Activated CD4-positive, alpha-beta T cell treated with anti-CD3 and anti-CD28 coated beads, Interleukin-2, amount 50 U/mL, for 16 hours (primary cell): ENCODE results near the gene OR13F1.
"Not testable (repeated sequence)": the region's sequence is repeated elsewhere in the genome, so short reads cannot be mapped to it uniquely, and the experiment has no call there.

ENCODE experiments used
- DNase-seq: peaks from one replicate; pipeline ENCODE4 v3.0.0-alpha.2; 2020

OR13F1 gene

DNA sequence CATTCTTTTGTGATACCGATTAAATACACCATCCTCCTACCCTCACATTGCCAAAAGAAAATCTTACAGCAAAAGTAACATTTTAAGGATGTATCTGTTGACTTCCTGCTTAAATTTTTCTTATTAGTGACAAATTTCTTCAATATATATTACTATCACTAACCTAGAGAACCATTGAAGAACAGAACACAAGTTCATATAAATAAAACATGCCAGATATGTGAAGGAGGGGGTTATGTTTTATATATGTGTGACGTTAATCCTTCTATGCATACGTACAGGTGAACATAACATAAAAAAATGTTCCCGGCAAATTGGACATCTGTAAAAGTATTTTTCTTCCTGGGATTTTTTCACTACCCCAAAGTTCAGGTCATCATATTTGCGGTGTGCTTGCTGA lies at the start of gene OR13F1:
Gene OR13F1, plus strand, starts transcription at position 301 of the 400 bp plus-strand sequence. Its CDS starts 0 bp downstream, at position 301.
- DNase-seq, result no peak

DNA sequence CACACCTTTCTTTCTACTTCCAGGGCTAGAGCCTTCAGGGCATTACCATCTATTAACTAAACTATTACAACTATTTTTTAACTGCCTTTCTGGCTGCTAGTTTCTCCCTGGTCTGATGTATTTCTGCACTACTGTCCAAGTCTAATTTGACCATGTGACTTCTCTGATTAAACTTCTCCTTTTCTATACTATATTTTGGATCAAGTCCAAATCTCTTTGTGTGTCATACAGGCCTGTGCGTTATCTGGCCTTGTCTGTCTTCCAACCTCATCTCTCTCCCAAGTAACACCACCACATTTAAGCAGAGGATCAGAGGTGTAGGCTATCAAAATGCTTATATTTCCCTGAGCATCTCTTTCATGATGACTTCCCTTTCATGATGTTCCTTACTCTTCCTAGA lies 47.2 kb upstream of the OR13F1 start:
- no peak for DNase-seq

DNA sequence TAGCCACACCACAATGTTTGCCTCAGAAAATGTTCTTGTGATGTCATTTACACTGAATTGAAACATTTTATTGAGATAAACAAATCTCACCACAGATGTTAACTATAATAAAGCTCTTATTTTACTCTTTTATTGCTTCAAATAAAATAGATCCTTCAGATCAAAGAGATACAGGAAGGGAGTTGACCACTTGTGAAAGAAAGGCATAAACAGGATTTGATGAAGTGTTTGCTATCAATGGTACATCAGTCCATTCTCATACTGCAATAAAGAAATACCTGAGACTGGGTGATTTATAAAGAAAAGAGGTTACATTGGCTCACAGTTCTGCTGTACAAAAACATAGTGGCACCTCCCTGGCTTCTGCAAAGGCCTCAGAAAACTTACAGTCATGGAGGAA lies 40.2 kb upstream of the OR13F1 start:
- no peak for DNase-seq

DNA sequence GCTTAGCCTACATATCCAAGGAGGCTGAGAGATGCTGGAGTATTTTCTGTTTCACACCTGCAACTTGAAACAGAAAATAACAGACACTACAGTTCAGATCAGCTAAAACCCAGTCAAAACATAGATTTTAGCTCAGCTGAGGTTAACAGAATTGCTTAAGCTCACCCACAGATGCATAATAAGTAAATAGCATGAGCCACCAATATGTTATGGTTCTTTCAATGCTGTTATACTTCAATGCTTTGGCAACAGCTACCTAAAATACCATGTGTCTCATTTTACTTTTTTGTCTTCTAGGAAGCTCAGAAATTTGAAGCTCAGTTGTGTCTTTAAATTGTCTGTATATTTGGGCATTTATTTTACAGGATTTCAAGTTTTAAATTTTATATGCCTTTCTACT lies 35.8 kb upstream of the OR13F1 start:
- DNase-seq, result no peak

GRCh38 chr9:104482921-104483570 lies 21.0 kb upstream of the OR13F1 start:
- DNase-seq, result no peak

DNA sequence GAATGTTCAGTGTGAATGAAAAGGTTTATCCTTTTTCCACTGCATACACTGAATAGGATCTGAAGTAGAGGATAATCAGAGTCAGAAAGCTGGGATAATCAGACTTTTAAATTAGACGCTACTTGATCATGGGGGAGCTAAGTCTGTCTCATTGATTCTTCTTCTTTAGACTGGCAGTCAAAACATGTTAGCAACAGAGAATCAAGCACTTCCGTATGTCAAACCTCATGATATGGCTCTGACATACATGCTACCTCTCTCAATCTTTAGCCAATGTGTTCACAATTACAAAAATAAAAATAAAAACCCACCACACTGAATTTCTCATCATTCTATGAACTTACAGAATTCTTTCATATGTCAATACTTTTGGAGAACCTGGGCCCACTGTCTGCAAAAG lies 19.0 kb upstream of the OR13F1 start:
- DNase-seq, result no peak

DNA sequence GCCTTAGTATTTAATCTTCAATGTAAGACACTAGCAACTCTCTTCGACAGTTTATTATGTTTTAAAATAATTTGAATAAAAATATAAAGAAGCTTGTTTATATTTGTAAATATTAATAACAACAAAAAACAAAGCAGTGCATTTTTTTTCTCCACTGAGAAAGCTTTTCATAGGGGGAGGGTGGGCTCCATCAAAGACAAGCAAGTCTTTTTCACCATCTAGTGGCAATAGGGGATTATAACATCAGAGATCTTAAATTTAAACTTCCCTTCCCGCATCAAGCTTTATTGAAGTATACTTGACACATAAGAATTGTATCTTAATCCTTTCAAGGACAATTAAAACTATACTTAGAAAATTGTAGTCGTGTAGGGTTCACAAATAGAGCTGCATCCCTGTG lies 9.3 kb upstream of the OR13F1 start:
- no peak for DNase-seq

GRCh38 chr9:104503440-104503839 lies 623 bp upstream of the OR13F1 start:
- no peak for DNase-seq

DNA sequence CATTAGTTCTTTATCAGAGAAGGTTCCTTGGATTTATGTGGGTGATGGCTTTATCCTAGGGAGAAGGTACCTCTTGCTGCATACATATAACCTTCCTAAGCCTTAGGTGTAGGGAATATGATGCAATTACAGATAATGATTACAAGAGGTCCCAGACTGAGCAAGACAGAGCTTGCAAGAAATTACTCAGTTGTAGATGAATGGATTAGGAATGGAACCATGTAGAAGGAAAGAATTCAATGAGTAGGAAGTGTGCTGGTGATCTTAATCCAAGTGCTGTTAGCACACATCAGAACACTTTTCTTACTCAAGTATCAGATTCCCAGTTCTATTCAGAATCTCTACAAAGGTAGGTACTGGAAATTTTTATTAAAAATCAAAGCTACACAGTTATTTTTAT lies 2.5 kb downstream of the OR13F1 start:
- no peak for DNase-seq

GRCh38 chr9:104514901-104515300 lies 10.8 kb downstream of the OR13F1 start:
- no peak for DNase-seq

DNA sequence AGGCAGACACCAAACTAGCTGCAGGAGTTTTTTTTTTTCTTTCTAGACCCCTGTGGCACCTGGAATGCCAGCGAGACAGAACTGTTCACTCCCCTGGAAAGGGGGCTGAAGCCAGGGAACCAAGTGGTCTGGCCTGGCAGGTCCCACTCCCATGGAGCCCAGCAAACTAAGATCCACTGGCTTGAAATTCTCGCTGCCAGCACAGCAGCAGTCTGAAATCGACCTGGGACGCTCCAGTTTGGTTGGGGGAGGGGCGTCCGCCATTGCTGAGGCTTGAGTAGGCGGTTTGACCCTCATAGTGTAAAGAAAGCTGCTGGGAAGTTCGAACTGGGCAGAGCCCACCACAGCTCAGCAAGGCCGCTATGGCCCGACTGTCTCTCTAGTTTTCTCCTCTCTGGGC lies 16.2 kb downstream of the OR13F1 start:
- DNase-seq, result not testable (repeated sequence)

- no peak for DNase-seq
Observed at GRCh38 chr9:104527109-104527508, 23.0 kb downstream of the OR13F1 start, which contains the start of gene OR13C4. Gene OR13C4 (minus strand): TSS chr9:104527209. CDS start chr9:104527209, 0 bp downstream.

- no peak for DNase-seq
Observed at GRCh38 chr9:104536756-104537155, 32.7 kb downstream of the OR13F1 start, which contains the start of gene OR13C3. Gene OR13C3 (minus strand): TSS chr9:104536856. CDS start chr9:104536723, 133 bp downstream.

DNA sequence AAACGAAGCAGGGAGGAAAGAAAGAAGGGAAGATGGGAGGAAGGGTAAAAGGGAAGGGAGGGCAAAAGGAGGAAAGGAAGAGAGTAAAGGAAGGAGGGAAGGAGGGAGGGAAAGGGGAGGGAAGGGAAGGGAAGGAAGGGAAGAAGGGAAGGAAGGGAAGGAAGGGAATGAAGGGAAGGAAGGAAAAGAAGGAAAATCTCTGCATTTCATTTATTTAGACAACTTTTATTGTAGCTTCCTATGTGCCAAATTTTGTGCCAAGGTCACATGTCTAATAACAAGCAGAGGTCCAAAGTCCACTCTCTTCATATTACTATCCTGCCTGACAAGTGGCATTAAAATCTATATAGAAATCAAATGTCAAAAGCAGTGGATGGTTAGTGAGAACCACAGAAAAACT lies 35.2 kb downstream of the OR13F1 start:
- DNase-seq, result no peak

DNA sequence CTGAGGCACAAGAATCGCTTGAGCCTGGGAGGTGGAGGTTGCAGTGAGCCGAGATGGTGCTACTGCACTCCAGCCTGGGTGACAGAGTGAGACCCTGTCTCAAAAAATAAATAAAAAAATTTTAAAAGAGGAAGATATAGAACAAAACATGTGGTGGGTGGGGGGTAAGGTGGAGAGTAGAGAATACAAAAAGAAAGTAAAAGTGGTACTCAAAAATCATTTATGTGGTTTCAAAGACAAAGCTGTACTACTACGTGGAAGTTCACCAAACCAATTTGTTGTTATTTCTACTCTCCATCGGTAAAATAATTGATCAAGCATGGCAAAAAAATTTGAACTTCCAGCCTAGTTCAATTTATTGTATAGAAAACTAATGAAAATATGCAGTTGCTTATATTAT lies 40.6 kb downstream of the OR13F1 start:
- DNase-seq, result no peak

- DNase-seq, result no peak
Observed at GRCh38 chr9:104553261-104553660, 49.2 kb downstream of the OR13F1 start.
